Measurements from ENCODE around the gene ZNF697.

DNA sequence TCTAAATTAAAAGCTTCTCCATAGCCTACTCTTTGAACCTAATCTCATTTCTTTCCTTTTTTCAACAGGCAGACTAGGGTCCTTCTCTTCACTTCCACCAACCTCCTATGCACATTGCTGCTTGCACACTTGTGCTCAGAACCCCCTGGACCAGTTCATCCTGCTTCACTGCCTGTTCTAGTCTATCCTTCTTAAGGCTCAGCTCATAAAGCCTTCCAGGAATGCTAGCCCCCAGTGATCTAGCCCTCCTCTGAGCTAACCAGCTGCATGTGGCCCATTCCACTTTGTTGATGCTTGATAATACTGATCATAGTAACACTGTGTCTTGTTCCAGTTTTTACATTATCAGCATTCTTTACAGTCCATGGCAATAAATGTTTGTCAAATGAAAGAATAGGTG lies 40.7 kb upstream of the ZNF697 start:
- TF ChIP-seq, protein P1, sequence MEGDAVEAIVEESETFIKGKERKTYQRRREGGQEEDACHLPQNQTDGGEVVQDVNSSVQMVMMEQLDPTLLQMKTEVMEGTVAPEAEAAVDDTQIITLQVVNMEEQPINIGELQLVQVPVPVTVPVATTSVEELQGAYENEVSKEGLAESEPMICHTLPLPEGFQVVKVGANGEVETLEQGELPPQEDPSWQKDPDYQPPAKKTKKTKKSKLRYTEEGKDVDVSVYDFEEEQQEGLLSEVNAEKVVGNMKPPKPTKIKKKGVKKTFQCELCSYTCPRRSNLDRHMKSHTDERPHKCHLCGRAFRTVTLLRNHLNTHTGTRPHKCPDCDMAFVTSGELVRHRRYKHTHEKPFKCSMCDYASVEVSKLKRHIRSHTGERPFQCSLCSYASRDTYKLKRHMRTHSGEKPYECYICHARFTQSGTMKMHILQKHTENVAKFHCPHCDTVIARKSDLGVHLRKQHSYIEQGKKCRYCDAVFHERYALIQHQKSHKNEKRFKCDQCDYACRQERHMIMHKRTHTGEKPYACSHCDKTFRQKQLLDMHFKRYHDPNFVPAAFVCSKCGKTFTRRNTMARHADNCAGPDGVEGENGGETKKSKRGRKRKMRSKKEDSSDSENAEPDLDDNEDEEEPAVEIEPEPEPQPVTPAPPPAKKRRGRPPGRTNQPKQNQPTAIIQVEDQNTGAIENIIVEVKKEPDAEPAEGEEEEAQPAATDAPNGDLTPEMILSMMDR (IDR thresholded peaks at IDR 0.05): no peak
- no peak for TF ChIP-seq POLR2A (IDR thresholded peaks at IDR 0.05)
- TF ChIP-seq POLR2AphosphoS5 (IDR thresholded peaks at IDR 0.05): no peak
- no peak for TF ChIP-seq EP300 (IDR thresholded peaks at IDR 0.05)
